Effector memory CD4-positive, alpha-beta T cell (primary cell): ENCODE results near the gene SPPL3.
"Not testable (repeated sequence)": the region's sequence is repeated elsewhere in the genome, so short reads cannot be mapped to it uniquely, and the experiment has no call there.

Experiments used
- DNase-seq, 3 donors: peaks; one replicate each; pipeline ENCODE4 v3.0.0-alpha.2; 2020
- H3K27ac ChIP-seq: 2 replicates; pipeline ENCODE4 v1.7.0; 2013; ENCODE audit warnings: mild to moderate bottlenecking, low read length, moderate library complexity; ENCODE audit not compliant: insufficient read depth, poor library complexity, severe bottlenecking
- H3K27me3 ChIP-seq: replicated peaks from 2 replicates; pipeline ENCODE4 v1.7.0; 2013; ENCODE audit warnings: mild to moderate bottlenecking, low read length; ENCODE audit not compliant: insufficient read depth, control insufficient read depth, poor library complexity, severe bottlenecking
- H3K36me3 ChIP-seq: 2 replicates; pipeline ENCODE4 v1.7.0; 2013; ENCODE audit warnings: mild to moderate bottlenecking, low read length, moderate library complexity; ENCODE audit not compliant: control insufficient read depth, insufficient read depth
- H3K4me1 ChIP-seq: 2 replicates; pipeline ENCODE4 v1.7.0; 2013; ENCODE audit warnings: low read length, mild to moderate bottlenecking; ENCODE audit not compliant: control insufficient read depth, insufficient read depth, poor library complexity, severe bottlenecking
- H3K4me3 ChIP-seq: 2 replicates; pipeline ENCODE4 v1.7.0; 2013; ENCODE audit warnings: low read length, low read depth, mild to moderate bottlenecking; ENCODE audit not compliant: insufficient read depth, poor library complexity, severe bottlenecking
- H3K9me3 ChIP-seq: 2 replicates; pipeline ENCODE4 v1.7.0; 2013; ENCODE audit warnings: mild to moderate bottlenecking, low read length, moderate library complexity; ENCODE audit not compliant: control insufficient read depth
- total RNA-seq, 3 donors: gene quantifications; one replicate each; lab custom pipeline; 2026; lab: John Stamatoyannopoulos, UW

Gene SPPL3
- 34.2 to 39.9 (median 36.6) reads per million in 3 donors for total RNA-seq

- peak within 1 kb of the TSS; percentile 86 for H3K27ac ChIP-seq
- no peaks in the 10 kb centered on the region for H3K9me3 ChIP-seq
- H3K4me3 ChIP-seq, result peak within 1 kb of the TSS; percentile 96
- no peaks in the 10 kb centered on the region for H3K36me3 ChIP-seq
- peak; percentile 78 to 87 (median 83) for DNase-seq
- H3K27me3 ChIP-seq, result no peaks in the 10 kb centered on the region
- peaks cover 11% of the 10 kb centered on the region for H3K4me1 ChIP-seq
These were observed at the start of gene SPPL3 for GRCh38 chr12:120904197-120904773. Gene SPPL3 (minus strand): TSS chr12:120904358. CDS start chr12:120903867, 491 bp downstream.

GRCh38 chr12:120950807-120951206 is 46.6 kb upstream of the SPPL3 start:
- Histone ChIP-seq H3K27ac (no peak overlapping the region), H3K4me3 (no peak overlapping the region), H3K36me3 (no peaks in the 10 kb centered on the region), H3K4me1 (no peaks in the 10 kb centered on the region), H3K9me3 (no peaks in the 10 kb centered on the region), H3K27me3 (no peaks in the 10 kb centered on the region)
- DNase-seq, result no peak

- H3K27ac ChIP-seq, H3K27me3 ChIP-seq, H3K4me1 ChIP-seq, H3K36me3 ChIP-seq, DNase-seq, H3K4me3 ChIP-seq, H3K9me3 ChIP-seq: not testable (repeated sequence)
These were observed 46.2 kb upstream of the SPPL3 start for GRCh38 chr12:120950260-120950799.

GRCh38 chr12:120945516-120945915 is 41.4 kb upstream of the SPPL3 start:
- not testable (repeated sequence) for DNase-seq, H3K4me3 ChIP-seq, H3K4me1 ChIP-seq, H3K36me3 ChIP-seq, H3K27ac ChIP-seq, H3K9me3 ChIP-seq, H3K27me3 ChIP-seq

GRCh38 chr12:120944645-120945217 is 40.6 kb upstream of the SPPL3 start:
- Histone ChIP-seq H3K4me3 (no peak overlapping the region), H3K36me3 (no peaks in the 10 kb centered on the region), H3K4me1 (no peaks in the 10 kb centered on the region), H3K27me3 (no peaks in the 10 kb centered on the region), H3K9me3 (no peaks in the 10 kb centered on the region), H3K27ac (no peak overlapping the region)
- peak; percentile 9 to 38 (median 9) for DNase-seq

GRCh38 chr12:120943482-120943881 is 39.3 kb upstream of the SPPL3 start:
- Histone ChIP-seq H3K9me3 (no peaks in the 10 kb centered on the region), H3K4me1 (no peaks in the 10 kb centered on the region), H3K27ac (no peak overlapping the region), H3K4me3 (no peak overlapping the region), H3K36me3 (no peaks in the 10 kb centered on the region), H3K27me3 (no peaks in the 10 kb centered on the region)
- DNase-seq, result no peak

- H3K27ac ChIP-seq, result no peak overlapping the region
- H3K4me1 ChIP-seq, result no peaks in the 10 kb centered on the region
- H3K4me3 ChIP-seq, result no peak overlapping the region
- H3K36me3 ChIP-seq, result no peaks in the 10 kb centered on the region
- no peaks in the 10 kb centered on the region for H3K9me3 ChIP-seq
- no peak for DNase-seq
- no peaks in the 10 kb centered on the region for H3K27me3 ChIP-seq
These were observed 37.8 kb upstream of the SPPL3 start for GRCh38 chr12:120941846-120942405.

GRCh38 chr12:120941412-120941811 is 37.3 kb upstream of the SPPL3 start:
- Histone ChIP-seq H3K9me3 (no peaks in the 10 kb centered on the region), H3K27ac (no peak overlapping the region), H3K27me3 (no peaks in the 10 kb centered on the region), H3K36me3 (no peaks in the 10 kb centered on the region), H3K4me3 (no peak overlapping the region), H3K4me1 (no peaks in the 10 kb centered on the region)
- DNase-seq, result no peak

GRCh38 chr12:120940799-120941198 is 36.6 kb upstream of the SPPL3 start:
- Histone ChIP-seq H3K27ac (no peak overlapping the region), H3K36me3 (no peaks in the 10 kb centered on the region), H3K4me3 (no peak overlapping the region), H3K4me1 (no peaks in the 10 kb centered on the region), H3K27me3 (no peaks in the 10 kb centered on the region), H3K9me3 (no peaks in the 10 kb centered on the region)
- no peak for DNase-seq

GRCh38 chr12:120940006-120940405 is 35.8 kb upstream of the SPPL3 start:
- H3K36me3 ChIP-seq, result no peaks in the 10 kb centered on the region
- H3K27me3 ChIP-seq, result no peaks in the 10 kb centered on the region
- H3K9me3 ChIP-seq, result no peaks in the 10 kb centered on the region
- no peak for DNase-seq
- H3K4me1 ChIP-seq, result no peaks in the 10 kb centered on the region
- H3K4me3 ChIP-seq, result no peak overlapping the region
- no peak overlapping the region for H3K27ac ChIP-seq
